Fibroblast of lung (primary cell): ENCODE results near the gene CD84. TPM values are rescaled to one million over a fixed set of nuclear protein-coding genes. Genes with fewer than 3 reads are reported as not detected.
"Not testable (repeated sequence)": the region's sequence is repeated elsewhere in the genome, so short reads cannot be mapped to it uniquely, and the experiment has no call there.

ENCODE experiments used
- DNase-seq, 2 donors: peaks; one replicate each; pipeline versions ENCODE4 v3.0.0 to v3.0.0-alpha.2; 2010; ENCODE audit warnings: low read depth in 2 of 2
- H2AFZ ChIP-seq: 2 replicates; pipeline ENCODE4 v1.5.1; 2012; ENCODE audit warnings: low read length, control low read depth, inconsistent platforms
- H3K27ac ChIP-seq: 2 replicates; pipeline ENCODE4 v1.5.1; 2011; ENCODE audit warnings: low read length, control low read depth; ENCODE audit not compliant: insufficient read depth
- H3K27me3 ChIP-seq: 2 replicates; pipeline ENCODE4 v1.5.1; 2011; ENCODE audit warnings: mild to moderate bottlenecking, low read length; ENCODE audit not compliant: control insufficient read depth, insufficient read depth
- H3K36me3 ChIP-seq: 2 replicates; pipeline ENCODE4 v1.5.1; 2011; ENCODE audit warnings: low read length; ENCODE audit not compliant: control insufficient read depth, insufficient read depth
- H3K4me1 ChIP-seq: 2 replicates; pipeline ENCODE4 v1.5.1; 2011; ENCODE audit warnings: low read length; ENCODE audit not compliant: control insufficient read depth, insufficient read depth; ENCODE audit errors: extremely low read depth
- H3K4me2 ChIP-seq: 2 replicates; pipeline ENCODE4 v1.5.1; 2011; ENCODE audit warnings: low read length, control low read depth; ENCODE audit not compliant: insufficient read depth; ENCODE audit errors: extremely low read depth
- H3K4me3 ChIP-seq, 4 experiments: fragments of 200-600 bp in 1 of 4; sonication (generic) in 1 of 4; replicated peaks in 1 of 4; 2 replicates each; pipeline ENCODE4 v1.5.1; 2011 to 2016; ENCODE audit warnings: low read length in 4 of 4, low read depth in 3 of 4, mild to moderate bottlenecking in 3 of 4, control low read depth in 2 of 4, inconsistent platforms in 1 of 4, mixed read lengths in 1 of 4; ENCODE audit not compliant: insufficient read depth in 1 of 4; ENCODE audit errors: control extremely low read depth in 1 of 4
- H3K79me2 ChIP-seq: 2 replicates; pipeline ENCODE4 v1.5.1; 2012; ENCODE audit warnings: mild to moderate bottlenecking, low read length, inconsistent platforms; ENCODE audit not compliant: control insufficient read depth, insufficient read depth
- H3K9ac ChIP-seq: 2 replicates; pipeline ENCODE4 v1.5.1; 2011; ENCODE audit warnings: mild to moderate bottlenecking, low read length, control low read depth; ENCODE audit not compliant: insufficient read depth
- H3K9me3 ChIP-seq: 2 replicates; pipeline ENCODE4 v1.5.1; 2012; ENCODE audit warnings: low read depth, low read length; ENCODE audit not compliant: control insufficient read depth, insufficient read depth
- H4K20me1 ChIP-seq: 2 replicates; pipeline ENCODE4 v1.5.1; 2011; ENCODE audit warnings: low read length; ENCODE audit not compliant: control insufficient read depth, insufficient read depth; ENCODE audit errors: extremely low read depth
- EZH2 ChIP-seq: IDR thresholded peaks from 2 replicates; pipeline ENCODE4 v1.5.1; 2012; ENCODE audit warnings: low read length, control low read depth, mild to moderate bottlenecking; ENCODE audit errors: missing control alignments
- polyA plus RNA-seq, 2 donors: library from polyadenylated mRNA; depleted of rRNA in 1 of 2; stranded (reverse) in 1 of 2; unstranded in 1 of 2; fragments of >200 nt; gene quantifications; 2 replicates each; pipeline ENCODE4 v1.2.1, GENCODE V29; 2011 to 2012; ENCODE audit warnings: missing spikeins in 1 of 2
- total RNA-seq: library from RNA; depleted of rRNA; stranded (reverse); fragments of >200 nt; gene quantifications from 2 replicates; pipeline ENCODE4 v1.2.1, GENCODE V29; 2014
- TF ChIP-seq, protein P1 (sequence below), 2 donors: IDR thresholded peaks in 1 of 2; conservative IDR thresholded peaks in 1 of 2; 1 replicate in 1 of 2; 2 replicates in 1 of 2; pipeline ENCODE4 v1.5.1; 2011 to 2012; ENCODE audit warnings: low read length in 2 of 2, control low read depth in 1 of 2, inconsistent platforms in 1 of 2, low read depth in 1 of 2, mild to moderate bottlenecking in 1 of 2

CD84 gene
- total and polyA plus RNA-seq, 2 donors (not counting 1 experiment from before 2014, with no cell fraction given): not detected

- H3K79me2 ChIP-seq, H3K27me3 ChIP-seq, H2AFZ ChIP-seq, H3K9me3 ChIP-seq, H4K20me1 ChIP-seq, H3K4me3 ChIP-seq, H3K4me2 ChIP-seq, H3K27ac ChIP-seq, H3K4me1 ChIP-seq, H3K36me3 ChIP-seq, DNase-seq, H3K9ac ChIP-seq: not testable (repeated sequence)
Observed at GRCh38 chr1:160523789-160524188, 55.5 kb downstream of the CD84 start.

GRCh38 chr1:160522622-160523345, 56.5 kb downstream of the CD84 start, which contains the start of gene SLAMF6:
Gene SLAMF6 (minus strand): TSS chr1:160523255. CDS start chr1:160523192, 63 bp downstream.
- Histone ChIP-seq H3K4me1 (no peaks in the 10 kb centered on the region), H3K79me2 (no peaks in the 10 kb centered on the region), H3K4me2 (no peak within 1 kb of the TSS), H3K27me3 (no peaks in the 10 kb centered on the region), H3K4me3 (no peak within 1 kb of the TSS), H3K27ac (no peak within 1 kb of the TSS), H4K20me1 (no peaks in the 10 kb centered on the region), H2AFZ (no peak within 1 kb of the TSS), H3K36me3 (no peaks in the 10 kb centered on the region), H3K9me3 (no peaks in the 10 kb centered on the region), H3K9ac (no peak within 1 kb of the TSS)
- TF ChIP-seq, protein P1, sequence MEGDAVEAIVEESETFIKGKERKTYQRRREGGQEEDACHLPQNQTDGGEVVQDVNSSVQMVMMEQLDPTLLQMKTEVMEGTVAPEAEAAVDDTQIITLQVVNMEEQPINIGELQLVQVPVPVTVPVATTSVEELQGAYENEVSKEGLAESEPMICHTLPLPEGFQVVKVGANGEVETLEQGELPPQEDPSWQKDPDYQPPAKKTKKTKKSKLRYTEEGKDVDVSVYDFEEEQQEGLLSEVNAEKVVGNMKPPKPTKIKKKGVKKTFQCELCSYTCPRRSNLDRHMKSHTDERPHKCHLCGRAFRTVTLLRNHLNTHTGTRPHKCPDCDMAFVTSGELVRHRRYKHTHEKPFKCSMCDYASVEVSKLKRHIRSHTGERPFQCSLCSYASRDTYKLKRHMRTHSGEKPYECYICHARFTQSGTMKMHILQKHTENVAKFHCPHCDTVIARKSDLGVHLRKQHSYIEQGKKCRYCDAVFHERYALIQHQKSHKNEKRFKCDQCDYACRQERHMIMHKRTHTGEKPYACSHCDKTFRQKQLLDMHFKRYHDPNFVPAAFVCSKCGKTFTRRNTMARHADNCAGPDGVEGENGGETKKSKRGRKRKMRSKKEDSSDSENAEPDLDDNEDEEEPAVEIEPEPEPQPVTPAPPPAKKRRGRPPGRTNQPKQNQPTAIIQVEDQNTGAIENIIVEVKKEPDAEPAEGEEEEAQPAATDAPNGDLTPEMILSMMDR (conservative IDR thresholded peaks at IDR 0.05 in 1 of 2, IDR thresholded peaks at IDR 0.05 in 1 of 2; ENCODE audit: low read depth in 1 of 2, low read length in 2 of 2): no peak
- no peak for TF ChIP-seq EZH2
- no peak for DNase-seq

- no peaks in the 10 kb centered on the region for H3K79me2 ChIP-seq
- no peaks in the 10 kb centered on the region for H3K4me1 ChIP-seq
- no peaks in the 10 kb centered on the region for H4K20me1 ChIP-seq
- no peaks in the 10 kb centered on the region for H3K27me3 ChIP-seq
- H3K36me3 ChIP-seq: no peaks in the 10 kb centered on the region
- no peak overlapping the region for H2AFZ ChIP-seq
- H3K9ac ChIP-seq: no peak overlapping the region
- TF ChIP-seq EZH2: no peak
- TF ChIP-seq, protein P1 (conservative IDR thresholded peaks at IDR 0.05 in 1 of 2, IDR thresholded peaks at IDR 0.05 in 1 of 2; ENCODE audit: low read depth in 1 of 2, low read length in 2 of 2): no peak
- no peak for DNase-seq
- no peak overlapping the region for H3K27ac ChIP-seq
- H3K9me3 ChIP-seq: no peaks in the 10 kb centered on the region
- no peak overlapping the region for H3K4me3 ChIP-seq
- no peak overlapping the region for H3K4me2 ChIP-seq
Observed at GRCh38 chr1:160522136-160522535, 57.2 kb downstream of the CD84 start.
